ENCODE data around the gene ETFDH. TPM values are rescaled to one million over a fixed set of nuclear protein-coding genes. Genes with fewer than 3 reads are reported as not detected.

The ETFDH gene
- polyA plus RNA-seq, 1 donor from 2014 or later: 45.1 TPM

- no peaks in the 10 kb centered on the region for H4K20me1 ChIP-seq (ENCODE audit: insufficient read depth)
- no peaks in the 10 kb centered on the region for H3K27me3 ChIP-seq (ENCODE audit: insufficient read depth, low read depth, low read length)
- no peaks in the 10 kb centered on the region for H3K9me2 ChIP-seq (ENCODE audit: insufficient read depth, low read length)
- peaks cover 17% of the 10 kb centered on the region for H3K79me2 ChIP-seq (replicated peaks; ENCODE audit: insufficient read depth, low read length)
- peak overlapping the region; percentile 92 for H3K4me2 ChIP-seq (ENCODE audit: low read length)
- TF ChIP-seq EP300 (conservative IDR thresholded peaks at IDR 0.05; ENCODE audit: poor library complexity, severe bottlenecking) (no peak), RAD21 (conservative IDR thresholded peaks at IDR 0.05) (peak; percentile 38), MXI1 (conservative IDR thresholded peaks at IDR 0.05; ENCODE audit: poor library complexity, severe bottlenecking) (peak; percentile 89), REST (IDR thresholded peaks at IDR 0.05; ENCODE audit: borderline replicate concordance) (no peak), POLR2AphosphoS5 (IDR thresholded peaks at IDR 0.05) (no peak), CTCF (IDR thresholded peaks at IDR 0.05; ENCODE audit: poor library complexity, severe bottlenecking) (no peak)
- no peaks in the 10 kb centered on the region for H3F3A ChIP-seq (ENCODE audit: insufficient read depth, low read length, poor library complexity, severe bottlenecking)
- no peaks in the 10 kb centered on the region for H3K9me3 ChIP-seq (ENCODE audit: low read length)
- H3K27ac ChIP-seq (ENCODE audit: low read length): peak overlapping the region; percentile 76
- H2AFZ ChIP-seq (ENCODE audit: low read depth, low read length): peak overlapping the region; percentile 94
- no peaks in the 10 kb centered on the region for H3K36me3 ChIP-seq (ENCODE audit: insufficient read depth, low read length)
- H3K9ac ChIP-seq (ENCODE audit: low read length): peak overlapping the region; percentile 80
- H3K4me3 ChIP-seq (ENCODE audit: low read length): peak overlapping the region; percentile 86
Observed at GRCh38 chr4:158722291-158722916, 50.3 kb downstream of the ETFDH start.

GRCh38 chr4:158722917-158723793 is 51.1 kb downstream of the ETFDH start, which contains the start of gene PPID:
PPID (minus strand) TSS chr4:158723396; CDS start chr4:158723288, 108 bp downstream.
- H3K36me3 ChIP-seq (ENCODE audit: insufficient read depth, low read length): no peaks in the 10 kb centered on the region
- H3K4me3 ChIP-seq (ENCODE audit: low read length): peak within 1 kb of the TSS; percentile 86
- H3K9me3 ChIP-seq (ENCODE audit: low read length): no peaks in the 10 kb centered on the region
- H2AFZ ChIP-seq (ENCODE audit: low read depth, low read length): peak within 1 kb of the TSS; percentile 94
- H3K27ac ChIP-seq (ENCODE audit: low read length): peak within 1 kb of the TSS; percentile 76
- peak within 1 kb of the TSS; percentile 92 for H3K4me2 ChIP-seq (ENCODE audit: low read length)
- H3K9ac ChIP-seq (ENCODE audit: low read length): peak within 1 kb of the TSS; percentile 80
- H3K27me3 ChIP-seq (ENCODE audit: insufficient read depth, low read depth, low read length): no peaks in the 10 kb centered on the region
- H3K9me2 ChIP-seq (ENCODE audit: insufficient read depth, low read length): no peaks in the 10 kb centered on the region
- H3F3A ChIP-seq (ENCODE audit: insufficient read depth, low read length, poor library complexity, severe bottlenecking): no peaks in the 10 kb centered on the region
- H3K79me2 ChIP-seq (replicated peaks; ENCODE audit: insufficient read depth, low read length): peaks cover 17% of the 10 kb centered on the region
- no peaks in the 10 kb centered on the region for H4K20me1 ChIP-seq (ENCODE audit: insufficient read depth)
- TF ChIP-seq EZH2 (IDR thresholded peaks at IDR 0.05; ENCODE audit: borderline replicate concordance, insufficient read depth, low read length, poor library complexity, severe bottlenecking): no peak
- peak; percentile 99 for TF ChIP-seq MXI1 (conservative IDR thresholded peaks at IDR 0.05; ENCODE audit: poor library complexity, severe bottlenecking)
- TF ChIP-seq REST (IDR thresholded peaks at IDR 0.05; ENCODE audit: borderline replicate concordance): no peak
- peak; percentile 25 for TF ChIP-seq RAD21 (conservative IDR thresholded peaks at IDR 0.05)
- TF ChIP-seq POLR2AphosphoS5 (IDR thresholded peaks at IDR 0.05): peak; percentile 65
- TF ChIP-seq SMC3 (conservative IDR thresholded peaks at IDR 0.05; ENCODE audit: poor library complexity): peak; percentile 36
- TF ChIP-seq TAF1 (IDR thresholded peaks at IDR 0.05; ENCODE audit: low read depth): no peak
- no peak for TF ChIP-seq CTCF (IDR thresholded peaks at IDR 0.05; ENCODE audit: poor library complexity, severe bottlenecking)
- no peak for TF ChIP-seq EP300 (conservative IDR thresholded peaks at IDR 0.05; ENCODE audit: poor library complexity, severe bottlenecking)

Measured in neural cell (in vitro differentiated cells).